ENCODE data around the gene EFCAB6.
"Not testable (repeated sequence)": the region's sequence is repeated elsewhere in the genome, so short reads cannot be mapped to it uniquely, and the experiment has no call there.

EFCAB6 gene

DNA sequence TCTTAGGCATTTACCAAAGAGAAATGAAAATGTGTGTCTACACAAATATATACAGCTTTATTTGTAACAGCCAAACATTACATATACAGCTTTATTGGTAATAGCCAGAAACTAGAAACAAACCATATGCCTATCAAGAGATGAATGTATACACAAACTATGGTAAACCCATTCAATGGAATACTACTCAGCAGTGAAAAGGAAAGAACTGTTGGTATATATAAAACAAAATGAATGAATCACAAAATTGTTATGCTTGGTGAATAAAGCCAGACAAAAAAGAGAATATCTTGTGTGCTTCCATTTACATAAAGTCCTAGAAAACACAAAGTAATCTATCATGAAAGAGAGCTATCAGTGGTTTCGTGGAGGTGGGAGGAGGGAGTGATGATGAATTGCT lies 142.9 kb downstream of the EFCAB6 start:
- H3K27me3 Mint-ChIP-seq = peaks cover 5% of the 10 kb centered on the region
- H3K36me3 Mint-ChIP-seq (ENCODE audit: low read depth) = no peaks in the 10 kb centered on the region
- DNase-seq = no peak
- H3K27ac Mint-ChIP-seq = no peak overlapping the region
- no peaks in the 10 kb centered on the region for H3K4me1 Mint-ChIP-seq (ENCODE audit: low read depth)
- no peaks in the 10 kb centered on the region for H3K9me3 Mint-ChIP-seq
- no peak overlapping the region for H3K4me3 Mint-ChIP-seq

- DNase-seq = no peak
- no peaks in the 10 kb centered on the region for H3K36me3 Mint-ChIP-seq (ENCODE audit: low read depth)
- no peak overlapping the region for H3K4me3 Mint-ChIP-seq
- no peaks in the 10 kb centered on the region for H3K9me3 Mint-ChIP-seq
- H3K27me3 Mint-ChIP-seq = peaks cover 5% of the 10 kb centered on the region
- H3K4me1 Mint-ChIP-seq (ENCODE audit: low read depth) = no peaks in the 10 kb centered on the region
- H3K27ac Mint-ChIP-seq = no peak overlapping the region
Measured at GRCh38 chr22:43667656-43668055, 144.4 kb downstream of the EFCAB6 start.

DNA sequence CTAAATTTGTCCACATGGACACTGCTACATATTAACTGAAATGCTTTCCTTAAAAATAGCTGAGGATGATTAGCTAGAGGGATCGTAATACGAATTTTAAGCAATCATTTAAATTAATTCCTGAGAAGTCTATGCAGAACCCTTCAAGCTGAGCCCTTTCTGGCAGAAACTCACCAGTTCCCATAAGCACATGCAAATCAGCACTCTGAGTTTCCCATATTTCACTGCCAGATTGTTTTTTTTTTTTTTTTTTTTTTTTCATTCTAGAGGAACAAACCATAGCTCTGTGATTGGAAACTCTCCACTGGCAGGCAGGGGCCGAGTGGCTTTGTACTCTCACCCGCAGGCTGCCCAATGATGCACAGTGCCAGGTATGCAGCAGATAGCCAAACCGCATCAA lies 145.6 kb downstream of the EFCAB6 start:
- no peak overlapping the region for H3K4me3 Mint-ChIP-seq
- no peaks in the 10 kb centered on the region for H3K9me3 Mint-ChIP-seq
- H3K36me3 Mint-ChIP-seq (ENCODE audit: low read depth) = no peaks in the 10 kb centered on the region

DNA sequence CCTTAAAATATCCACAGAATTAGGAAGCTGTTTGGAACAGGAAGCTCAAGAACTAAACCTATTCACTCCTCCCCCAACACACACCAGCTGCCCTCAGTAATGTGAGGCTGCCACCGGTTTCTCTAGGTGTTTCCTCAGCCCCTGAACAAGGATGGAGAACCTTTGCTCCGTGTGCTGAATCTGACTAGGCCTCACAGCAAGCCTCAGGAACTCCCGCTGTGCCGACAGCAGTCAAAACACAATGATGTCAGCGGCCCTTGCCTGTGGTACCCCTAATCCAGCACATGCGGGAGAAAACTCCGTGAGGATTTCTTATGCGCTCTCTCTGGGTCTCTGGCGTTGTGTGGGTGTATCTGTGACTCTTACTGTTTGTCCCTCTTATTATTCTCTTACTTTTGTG lies 153.3 kb downstream of the EFCAB6 start:
- Mint-ChIP-seq H3K4me1 (ENCODE audit: low read depth) (no peaks in the 10 kb centered on the region), H3K27me3 (no peaks in the 10 kb centered on the region), H3K9me3 (no peaks in the 10 kb centered on the region), H3K27ac (no peak overlapping the region), H3K36me3 (ENCODE audit: low read depth) (no peaks in the 10 kb centered on the region), H3K4me3 (no peak overlapping the region)
- DNase-seq = no peak

More for the DNA sequence above, 145.6 kb downstream of the EFCAB6 start:
- no peak overlapping the region for H3K27ac Mint-ChIP-seq
- DNase-seq = no peak
- no peaks in the 10 kb centered on the region for H3K4me1 Mint-ChIP-seq (ENCODE audit: low read depth)
- peaks cover 5% of the 10 kb centered on the region for H3K27me3 Mint-ChIP-seq

DNA sequence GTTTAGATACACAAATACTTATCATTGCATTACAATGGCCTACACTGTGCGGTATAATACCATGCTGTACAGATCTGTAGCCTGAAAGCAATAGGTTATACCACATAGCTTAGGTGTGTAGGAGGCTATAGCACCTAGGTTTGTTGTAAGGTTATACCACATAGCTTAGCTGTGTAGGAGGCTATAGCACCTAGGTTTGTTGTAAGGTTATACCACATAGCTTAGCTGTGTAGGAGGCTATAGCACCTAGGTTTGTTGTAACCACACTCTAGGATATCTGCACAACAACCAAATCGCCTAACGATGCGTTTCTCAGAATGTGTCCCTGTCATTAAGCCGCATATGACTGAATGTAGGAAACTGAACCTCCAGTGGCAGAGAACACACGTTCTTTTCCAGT lies 155.5 kb downstream of the EFCAB6 start:
- not testable (repeated sequence) for H3K27ac Mint-ChIP-seq; DNase-seq; H3K36me3 Mint-ChIP-seq (ENCODE audit: low read depth); H3K4me3 Mint-ChIP-seq; H3K4me1 Mint-ChIP-seq (ENCODE audit: low read depth); H3K9me3 Mint-ChIP-seq; H3K27me3 Mint-ChIP-seq

DNA sequence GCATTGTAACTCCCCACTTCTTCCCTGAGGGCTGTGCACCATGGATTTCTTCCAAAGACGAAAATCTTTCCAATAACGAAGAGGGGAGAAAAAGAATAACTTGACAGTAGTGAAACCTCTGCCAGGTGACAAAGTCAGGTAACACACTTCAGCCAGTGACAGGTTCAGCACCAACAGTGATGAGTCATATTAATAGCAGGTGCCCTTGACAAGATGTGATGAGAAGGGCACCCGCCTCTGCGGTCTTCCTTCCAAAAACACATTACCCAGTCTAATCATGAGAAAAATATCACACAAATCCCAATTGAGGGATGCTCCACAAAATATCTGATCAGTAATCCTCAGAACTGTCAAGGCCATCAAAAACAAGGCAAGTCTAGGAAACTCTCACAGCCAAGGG lies 157.8 kb downstream of the EFCAB6 start:
- H3K36me3 Mint-ChIP-seq (ENCODE audit: low read depth) = no peaks in the 10 kb centered on the region
- H3K4me3 Mint-ChIP-seq = no peak overlapping the region
- H3K27me3 Mint-ChIP-seq = peaks cover 16% of the 10 kb centered on the region
- H3K9me3 Mint-ChIP-seq = peaks cover 9% of the 10 kb centered on the region
- no peak overlapping the region for H3K27ac Mint-ChIP-seq
- DNase-seq = no peak
- H3K4me1 Mint-ChIP-seq (ENCODE audit: low read depth) = no peaks in the 10 kb centered on the region

- Mint-ChIP-seq H3K36me3 (ENCODE audit: low read depth) (no peaks in the 10 kb centered on the region), H3K4me1 (ENCODE audit: low read depth) (no peaks in the 10 kb centered on the region), H3K4me3 (no peak overlapping the region), H3K27me3 (peaks cover 19% of the 10 kb centered on the region), H3K9me3 (peaks cover 9% of the 10 kb centered on the region), H3K27ac (no peak overlapping the region)
- DNase-seq = no peak
Measured at GRCh38 chr22:43652845-43653244, 159.3 kb downstream of the EFCAB6 start.

DNA sequence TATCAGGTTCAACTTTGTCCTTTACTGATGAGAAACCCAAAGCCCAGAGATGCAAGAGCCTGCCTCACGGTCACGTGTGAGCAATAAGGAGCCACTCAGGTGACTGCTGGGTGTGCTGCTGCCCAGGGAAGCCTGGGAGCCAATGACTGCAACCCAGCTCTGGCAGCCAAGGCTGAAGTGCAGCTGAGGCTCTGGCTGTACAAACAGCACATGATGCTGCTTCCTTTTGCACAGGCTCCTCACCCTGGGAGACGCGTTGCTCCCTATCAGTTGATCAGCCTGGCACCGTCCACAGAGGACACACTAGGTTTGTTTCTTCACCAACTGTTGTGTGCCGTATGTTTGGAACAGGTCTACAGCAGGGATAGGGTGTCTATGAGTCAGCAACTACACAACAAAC lies 168.7 kb downstream of the EFCAB6 start:
- H3K27me3 Mint-ChIP-seq = peaks cover 19% of the 10 kb centered on the region
- DNase-seq = no peak
- no peaks in the 10 kb centered on the region for H3K4me1 Mint-ChIP-seq (ENCODE audit: low read depth)
- H3K36me3 Mint-ChIP-seq (ENCODE audit: low read depth) = no peaks in the 10 kb centered on the region
- no peak overlapping the region for H3K4me3 Mint-ChIP-seq
- H3K27ac Mint-ChIP-seq = no peak overlapping the region
- peaks cover 12% of the 10 kb centered on the region for H3K9me3 Mint-ChIP-seq

GRCh38 chr22:43642319-43643206 lies 169.5 kb downstream of the EFCAB6 start:
- Mint-ChIP-seq H3K4me3 (no peak overlapping the region), H3K27me3 (peaks cover 15% of the 10 kb centered on the region), H3K9me3 (peaks cover 12% of the 10 kb centered on the region), H3K36me3 (ENCODE audit: low read depth) (no peaks in the 10 kb centered on the region), H3K27ac (no peak overlapping the region), H3K4me1 (ENCODE audit: low read depth) (no peaks in the 10 kb centered on the region)
- DNase-seq = no peak

- Mint-ChIP-seq H3K4me1 (ENCODE audit: low read depth) (no peaks in the 10 kb centered on the region), H3K36me3 (ENCODE audit: low read depth) (no peaks in the 10 kb centered on the region), H3K9me3 (peaks cover 12% of the 10 kb centered on the region), H3K4me3 (no peak overlapping the region), H3K27ac (no peak overlapping the region), H3K27me3 (peaks cover 4% of the 10 kb centered on the region)
- DNase-seq = no peak
Measured at GRCh38 chr22:43639228-43639948, 172.7 kb downstream of the EFCAB6 start.

DNA sequence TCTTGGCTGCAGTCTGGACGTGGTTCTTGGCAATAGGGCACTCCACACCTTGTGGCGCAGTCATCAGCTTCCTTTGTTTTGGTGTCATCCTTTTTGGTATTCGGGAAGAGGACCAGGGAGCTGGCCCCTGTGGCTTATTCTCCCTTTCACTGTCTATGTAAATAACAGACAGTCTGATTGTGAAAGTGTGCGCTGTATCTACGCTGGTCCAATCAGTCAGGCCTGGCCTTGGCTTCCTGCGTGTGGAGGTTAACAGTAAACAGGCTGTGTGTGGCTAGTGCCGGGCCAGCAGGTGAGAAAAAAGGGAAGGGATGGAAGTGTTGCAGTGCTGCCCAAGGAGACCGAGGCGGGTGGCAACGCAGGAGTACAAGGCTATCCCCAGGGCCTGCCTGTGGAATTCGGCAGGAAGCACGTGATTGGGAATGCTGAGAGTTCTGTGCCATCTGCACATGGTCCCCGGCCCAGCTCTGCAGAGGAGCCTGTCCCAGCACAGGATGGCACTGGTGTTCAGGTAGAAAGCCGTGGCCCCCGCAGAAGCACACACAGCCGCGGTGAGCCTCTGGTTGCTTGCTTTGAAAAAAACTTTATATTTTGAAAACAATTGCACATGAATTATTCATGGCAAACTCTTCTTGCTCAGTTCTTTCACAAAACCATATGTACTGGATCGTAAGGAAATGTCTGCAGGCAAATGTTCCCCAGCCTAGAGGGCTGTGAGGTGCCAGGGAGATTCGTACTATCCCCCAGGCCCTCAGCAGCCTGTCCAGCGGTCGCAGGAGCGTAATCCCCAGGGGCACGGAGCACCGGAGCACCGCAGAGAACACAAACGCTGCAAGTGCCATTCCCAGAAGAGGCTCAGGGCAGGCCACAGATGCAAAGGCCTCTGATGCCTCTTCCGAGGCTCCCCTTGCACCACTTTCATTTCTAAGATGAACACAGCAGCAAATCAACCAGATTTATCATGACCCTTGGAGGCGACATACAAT lies 174.5 kb downstream of the EFCAB6 start:
- Mint-ChIP-seq H3K4me1 (ENCODE audit: low read depth) (no peaks in the 10 kb centered on the region), H3K27ac (no peak overlapping the region), H3K4me3 (no peak overlapping the region), H3K36me3 (ENCODE audit: low read depth) (no peaks in the 10 kb centered on the region), H3K9me3 (peaks cover 12% of the 10 kb centered on the region), H3K27me3 (peaks cover 6% of the 10 kb centered on the region)
- DNase-seq = no peak

- H3K36me3 Mint-ChIP-seq (ENCODE audit: low read depth) = no peaks in the 10 kb centered on the region
- no peak overlapping the region for H3K4me3 Mint-ChIP-seq
- H3K9me3 Mint-ChIP-seq = peaks cover 12% of the 10 kb centered on the region
- no peak for DNase-seq
- no peak overlapping the region for H3K27ac Mint-ChIP-seq
- peaks cover 6% of the 10 kb centered on the region for H3K27me3 Mint-ChIP-seq
- H3K4me1 Mint-ChIP-seq (ENCODE audit: low read depth) = no peaks in the 10 kb centered on the region
Measured at GRCh38 chr22:43636086-43636485, 176.0 kb downstream of the EFCAB6 start.

DNA sequence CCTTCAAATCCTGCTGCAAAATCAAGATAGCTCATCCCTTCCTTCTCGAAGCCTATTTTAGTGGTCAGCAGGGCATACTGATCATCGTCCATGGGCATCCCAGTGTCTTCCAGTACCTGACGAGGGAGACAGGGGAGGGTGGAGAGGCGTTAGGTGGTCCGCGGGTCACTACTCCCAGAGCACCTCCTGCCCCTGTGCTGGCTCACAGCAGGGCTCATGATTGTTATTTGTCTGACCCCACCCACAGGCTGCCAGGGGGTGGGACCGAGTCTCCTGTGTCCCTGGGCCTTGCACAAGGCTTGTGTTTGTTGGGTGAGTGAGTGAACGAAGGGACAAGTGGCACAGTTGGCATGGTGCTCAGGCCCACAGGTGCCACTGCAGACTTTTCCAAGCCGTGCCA lies 177.0 kb downstream of the EFCAB6 start:
- H3K27me3 Mint-ChIP-seq = peaks cover 3% of the 10 kb centered on the region
- peaks cover 12% of the 10 kb centered on the region for H3K9me3 Mint-ChIP-seq
- H3K4me3 Mint-ChIP-seq = no peak overlapping the region
- H3K27ac Mint-ChIP-seq = no peak overlapping the region
- H3K36me3 Mint-ChIP-seq (ENCODE audit: low read depth) = no peaks in the 10 kb centered on the region
- no peak for DNase-seq
- H3K4me1 Mint-ChIP-seq (ENCODE audit: low read depth) = no peaks in the 10 kb centered on the region

DNA sequence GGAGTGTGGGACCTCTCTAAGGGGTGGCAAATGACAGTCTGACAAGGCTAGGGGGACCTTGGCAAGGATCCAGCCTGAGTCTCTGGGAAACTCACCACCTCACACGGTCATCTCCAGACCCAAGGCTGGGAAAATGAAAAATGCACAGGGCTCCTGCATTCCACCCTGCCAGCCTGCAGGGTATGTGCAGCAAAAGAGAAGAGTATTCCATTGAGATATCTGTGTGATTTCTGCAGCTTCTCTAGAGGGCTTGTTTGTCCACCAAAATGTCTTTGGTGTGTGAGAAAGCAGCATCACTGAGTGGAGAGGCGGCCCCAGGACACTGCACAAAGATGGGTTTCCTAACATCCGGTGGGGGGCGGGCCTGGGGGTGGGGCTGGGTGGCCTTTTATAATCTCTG lies 177.8 kb downstream of the EFCAB6 start:
- no peak overlapping the region for H3K4me3 Mint-ChIP-seq
- H3K27me3 Mint-ChIP-seq = peaks cover 3% of the 10 kb centered on the region
- H3K36me3 Mint-ChIP-seq (ENCODE audit: low read depth) = no peaks in the 10 kb centered on the region
- DNase-seq = no peak
- H3K9me3 Mint-ChIP-seq = peaks cover 5% of the 10 kb centered on the region
- H3K27ac Mint-ChIP-seq = no peak overlapping the region
- H3K4me1 Mint-ChIP-seq (ENCODE audit: low read depth) = no peaks in the 10 kb centered on the region

Data from activated T-cell treated with anti-CD3 and anti-CD28 coated beads, Interleukin-2, amount 50 U/mL, for 24 hours (primary cell).